Mesodermal cell (in vitro differentiated cells): ENCODE measurements around the gene TMEM61.

Source experiments
- H3K27ac ChIP-seq: 2 replicates; pipeline ENCODE4 v1.7.0; 2013; ENCODE audit warnings: mild to moderate bottlenecking, low read depth, low read length, moderate library complexity; ENCODE audit not compliant: severe bottlenecking
- H3K36me3 ChIP-seq: 2 replicates; pipeline ENCODE4 v1.7.1; 2013; ENCODE audit warnings: mild to moderate bottlenecking, low read length, moderate library complexity; ENCODE audit not compliant: control insufficient read depth, insufficient read depth
- H3K4me1 ChIP-seq: one replicate; pipeline ENCODE4 v1.7.1; 2013; ENCODE audit warnings: mild to moderate bottlenecking, low read length; ENCODE audit not compliant: insufficient read depth, control insufficient read depth, poor library complexity, severe bottlenecking
- H3K4me3 ChIP-seq: 2 replicates; pipeline ENCODE4 v1.7.0; 2013; ENCODE audit warnings: low read length, control low read depth, mild to moderate bottlenecking; ENCODE audit not compliant: insufficient read depth, poor library complexity, severe bottlenecking; ENCODE audit errors: extremely low read depth
- H3K9me3 ChIP-seq: 2 replicates; pipeline ENCODE4 v1.7.1; 2013; ENCODE audit warnings: mild to moderate bottlenecking, low read length, moderate library complexity; ENCODE audit not compliant: control insufficient read depth
- WGBS, 2 experiments: methylation state at CpG; one replicate each; pipeline ENCODE4 v1.1.5; 2013; ENCODE audit warnings: missing lambda C conversion rate in 2 of 2; ENCODE audit not compliant: insufficient coverage in 2 of 2; 5-methylcytosine and 5-hydroxymethylcytosine counted together

Gene TMEM61

DNA sequence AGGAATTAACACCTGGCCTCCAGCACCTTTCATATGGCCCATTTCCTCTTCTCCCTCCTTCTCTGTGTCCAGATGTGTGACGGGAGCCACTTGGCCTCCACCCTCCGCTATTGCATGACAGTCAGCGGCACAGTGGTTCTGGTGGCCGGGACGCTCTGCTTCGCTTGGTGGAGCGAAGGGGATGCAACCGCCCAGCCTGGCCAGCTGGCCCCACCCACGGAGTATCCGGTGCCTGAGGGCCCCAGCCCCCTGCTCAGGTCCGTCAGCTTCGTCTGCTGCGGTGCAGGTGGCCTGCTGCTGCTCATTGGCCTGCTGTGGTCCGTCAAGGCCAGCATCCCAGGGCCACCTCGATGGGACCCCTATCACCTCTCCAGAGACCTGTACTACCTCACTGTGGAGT lies 5.6 kb downstream of the TMEM61 start:
- no peaks in the 10 kb centered on the region for H3K9me3 ChIP-seq
- H3K27ac ChIP-seq: no peak overlapping the region
- WGBS, 2 experiments: 90 to 92% methylated on average over 10 to 13 of the region's 15 CpGs
- no peak overlapping the region for H3K4me3 ChIP-seq
- H3K36me3 ChIP-seq: no peaks in the 10 kb centered on the region
- H3K4me1 ChIP-seq: no peaks in the 10 kb centered on the region

GRCh38 chr1:54986533-54986932 lies 6.1 kb downstream of the TMEM61 start:
- Histone ChIP-seq H3K4me1 (no peaks in the 10 kb centered on the region), H3K4me3 (no peak overlapping the region)
- WGBS, 2 experiments: 92 to 96% methylated on average over 3 of the region's 3 CpGs

DNA sequence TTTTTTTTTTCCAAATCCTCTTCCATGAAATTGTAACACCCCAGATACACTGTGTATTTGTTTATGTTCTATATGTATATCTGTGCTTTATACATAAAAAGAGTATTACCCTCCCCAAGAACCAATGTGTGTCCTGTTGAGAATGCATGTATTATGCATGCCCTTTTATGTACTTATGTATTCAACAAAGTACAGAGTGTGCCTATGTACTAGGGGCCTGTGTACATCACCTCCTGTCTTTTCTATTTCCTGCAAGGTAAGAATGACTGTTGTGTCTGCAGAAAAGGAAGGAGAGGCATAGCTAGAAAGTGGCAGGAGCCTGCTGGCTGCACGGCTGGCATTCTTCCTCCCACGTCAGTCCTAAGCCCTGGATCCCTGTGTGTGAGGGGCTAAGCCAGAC lies 7.0 kb downstream of the TMEM61 start:
- H3K36me3 ChIP-seq: no peaks in the 10 kb centered on the region
- 65 to 92% methylated on average over 2 of the region's 2 CpGs for WGBS, 2 experiments
- H3K9me3 ChIP-seq: no peaks in the 10 kb centered on the region
- no peak overlapping the region for H3K4me3 ChIP-seq
- H3K27ac ChIP-seq: no peak overlapping the region
- H3K4me1 ChIP-seq: no peaks in the 10 kb centered on the region

More at GRCh38 chr1:54986533-54986932, 6.1 kb downstream of the TMEM61 start:
- no peak overlapping the region for H3K27ac ChIP-seq
- no peaks in the 10 kb centered on the region for H3K9me3 ChIP-seq
- no peaks in the 10 kb centered on the region for H3K36me3 ChIP-seq

DNA sequence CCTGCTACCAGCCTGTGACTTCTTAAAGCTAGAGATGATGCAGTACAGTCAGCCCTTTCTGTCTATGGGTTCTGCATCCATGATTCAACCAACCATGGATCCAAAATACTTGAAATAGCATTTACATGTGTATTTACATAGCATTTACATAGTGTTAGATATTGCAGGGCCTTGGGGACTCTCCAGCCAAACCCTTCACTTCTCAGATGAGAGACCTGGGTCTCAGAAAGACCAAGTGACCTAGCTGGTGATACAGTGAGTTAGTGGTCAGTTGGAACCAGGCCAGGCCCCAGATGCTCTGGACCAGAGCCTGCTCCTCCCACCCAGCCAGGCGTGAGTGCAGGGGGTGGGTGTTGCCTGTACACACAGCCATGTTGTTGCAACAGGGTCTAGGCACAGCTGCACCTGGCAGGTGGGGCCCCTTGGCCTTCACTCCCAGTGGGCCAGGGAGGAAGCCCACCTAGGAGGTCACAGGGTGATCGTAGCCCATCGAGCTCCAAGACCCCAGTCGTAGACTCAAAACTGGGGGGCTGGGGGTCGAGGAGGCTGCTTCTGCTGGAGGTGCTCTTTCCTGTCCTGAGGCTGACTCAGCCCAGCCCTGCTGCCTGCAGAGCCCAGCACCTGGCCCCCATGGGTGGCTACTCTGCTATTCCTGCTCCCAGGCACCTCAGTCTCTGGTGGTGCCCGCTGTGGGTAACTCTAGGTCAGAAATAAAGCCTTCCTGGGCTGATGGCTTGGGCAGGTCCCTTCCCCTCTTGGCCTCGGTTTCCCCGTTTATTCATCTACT lies 7.7 kb downstream of the TMEM61 start:
- Histone ChIP-seq H3K9me3 (no peaks in the 10 kb centered on the region), H3K27ac (no peak overlapping the region), H3K36me3 (no peaks in the 10 kb centered on the region), H3K4me3 (no peak overlapping the region), H3K4me1 (no peaks in the 10 kb centered on the region)
- WGBS, 2 experiments: 92 to 93% methylated on average over 8 of the region's 8 CpGs

DNA sequence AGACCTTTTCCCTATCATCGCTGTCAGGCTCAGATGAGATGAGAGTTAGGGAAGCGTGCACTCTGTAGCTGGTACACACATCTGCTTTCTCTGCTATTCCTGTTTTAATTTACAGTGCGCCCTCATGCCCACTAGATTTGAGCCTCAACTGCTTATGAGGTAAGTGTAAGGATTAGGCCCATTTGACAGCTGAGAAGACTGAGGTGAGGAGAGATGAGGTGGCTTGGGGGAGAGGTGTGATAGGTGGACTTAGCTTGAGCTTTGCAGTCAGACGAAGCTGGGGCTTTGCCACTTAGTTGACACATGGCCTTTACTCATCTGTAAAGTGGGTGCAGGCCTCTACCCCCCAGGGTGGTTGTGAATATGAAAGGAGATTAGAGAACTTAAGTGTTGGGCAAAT lies 8.5 kb downstream of the TMEM61 start:
- no peaks in the 10 kb centered on the region for H3K9me3 ChIP-seq
- no peak overlapping the region for H3K27ac ChIP-seq
- no peaks in the 10 kb centered on the region for H3K4me1 ChIP-seq
- no peak overlapping the region for H3K4me3 ChIP-seq
- no peaks in the 10 kb centered on the region for H3K36me3 ChIP-seq
- 94 to 100% methylated on average over 3 of the region's 4 CpGs for WGBS, 2 experiments

- H3K27ac ChIP-seq: no peak overlapping the region
- no peak overlapping the region for H3K4me3 ChIP-seq
- 81 to 89% methylated on average over 6 to 7 of the region's 8 CpGs for WGBS, 2 experiments
- H3K36me3 ChIP-seq: no peaks in the 10 kb centered on the region
- H3K4me1 ChIP-seq: no peaks in the 10 kb centered on the region
- H3K9me3 ChIP-seq: no peaks in the 10 kb centered on the region
Observed at GRCh38 chr1:54989473-54989872, 9.0 kb downstream of the TMEM61 start.

- Histone ChIP-seq H3K4me1 (no peaks in the 10 kb centered on the region), H3K4me3 (no peak overlapping the region), H3K36me3 (no peaks in the 10 kb centered on the region), H3K9me3 (no peaks in the 10 kb centered on the region), H3K27ac (no peak overlapping the region)
- WGBS, 2 experiments: 84 to 86% methylated on average over 10 to 11 of the region's 13 CpGs
Observed at GRCh38 chr1:54989968-54990810, 9.8 kb downstream of the TMEM61 start.

GRCh38 chr1:54990916-54991315 lies 10.5 kb downstream of the TMEM61 start:
- Histone ChIP-seq H3K4me1 (no peaks in the 10 kb centered on the region), H3K9me3 (no peaks in the 10 kb centered on the region), H3K4me3 (no peak overlapping the region), H3K36me3 (no peaks in the 10 kb centered on the region), H3K27ac (no peak overlapping the region)
- WGBS, 2 experiments: 76 to 100% methylated on average over 2 to 3 of the region's 4 CpGs

GRCh38 chr1:54991939-54992338 lies 11.5 kb downstream of the TMEM61 start:
- Histone ChIP-seq H3K4me1 (peaks cover under 1% of the 10 kb centered on the region), H3K36me3 (no peaks in the 10 kb centered on the region), H3K4me3 (no peak overlapping the region), H3K9me3 (no peaks in the 10 kb centered on the region), H3K27ac (no peak overlapping the region)
- WGBS, 2 experiments: 74 to 80% methylated on average over 11 to 12 of the region's 12 CpGs

DNA sequence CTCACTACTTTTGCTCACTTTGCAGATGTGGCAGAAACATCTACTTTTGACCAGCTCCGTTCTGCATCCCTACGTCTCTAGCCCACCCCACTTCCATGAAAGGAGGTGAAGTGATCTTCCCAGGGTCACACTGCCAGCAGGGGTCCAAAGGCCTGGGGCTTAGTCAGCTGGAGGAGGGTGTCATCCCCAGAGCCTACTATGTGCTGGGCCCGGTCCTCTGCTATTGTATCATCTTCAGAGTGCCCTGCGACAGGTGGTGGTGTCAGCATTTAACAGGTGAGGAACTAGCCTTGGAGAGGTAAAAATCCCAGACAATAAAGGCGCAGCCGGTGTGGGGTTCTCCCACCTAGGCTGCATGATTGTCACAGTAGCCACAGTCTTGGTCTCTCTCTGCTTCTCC lies 12.7 kb downstream of the TMEM61 start:
- Histone ChIP-seq H3K4me1 (peaks cover 6% of the 10 kb centered on the region), H3K4me3 (no peak overlapping the region), H3K36me3 (no peaks in the 10 kb centered on the region), H3K27ac (no peak overlapping the region), H3K9me3 (no peaks in the 10 kb centered on the region)
- 85 to 94% methylated on average over 5 to 6 of the region's 6 CpGs for WGBS, 2 experiments
